Activated CD4-positive, alpha-beta T cell treated with anti-CD3 and anti-CD28 coated beads, Interleukin-2, amount 10 ng/mL, durations not matched to agents 24 days and 14 days (primary cell): Measurements from ENCODE around the gene FAM76A. TPM values are rescaled to one million over a fixed set of nuclear protein-coding genes. Genes with fewer than 3 reads are reported as not detected.

Source experiments
- DNase-seq: peaks from one replicate; pipeline ENCODE4 v3.0.0; 2022
- H3K27ac Mint-ChIP-seq: one replicate; pipeline ENCODE4 v1.8.0; 2022; ENCODE audit warnings: mild to moderate bottlenecking, mixed read lengths
- H3K27me3 Mint-ChIP-seq: one replicate; pipeline ENCODE4 v1.8.0; 2022; ENCODE audit warnings: mixed read lengths
- H3K36me3 Mint-ChIP-seq: one replicate; pipeline ENCODE4 v1.8.0; 2022; ENCODE audit warnings: low read depth, mild to moderate bottlenecking, mixed read lengths
- H3K4me1 Mint-ChIP-seq: one replicate; pipeline ENCODE4 v1.8.0; 2021; ENCODE audit warnings: mixed read lengths
- H3K4me3 Mint-ChIP-seq: one replicate; pipeline ENCODE4 v1.8.0; 2022; ENCODE audit warnings: mild to moderate bottlenecking, moderate library complexity, mixed read lengths
- H3K9me3 Mint-ChIP-seq: one replicate; pipeline ENCODE4 v1.8.0; 2021; ENCODE audit warnings: mixed read lengths
- intact Hi-C: fragments of 100-400 bp; cut with micrococcal nuclease; formaldehyde crosslinking; loops from one replicate; pipeline ENCODE4 v1.15.1; 2023
- total RNA-seq: library from RNA; stranded (reverse); gene quantifications from 2 replicates; pipeline ENCODE4 v1.2.3, GENCODE V29; 2022

The FAM76A gene
- total RNA-seq, 1 donor from 2014 or later = 13.8 TPM

DNA sequence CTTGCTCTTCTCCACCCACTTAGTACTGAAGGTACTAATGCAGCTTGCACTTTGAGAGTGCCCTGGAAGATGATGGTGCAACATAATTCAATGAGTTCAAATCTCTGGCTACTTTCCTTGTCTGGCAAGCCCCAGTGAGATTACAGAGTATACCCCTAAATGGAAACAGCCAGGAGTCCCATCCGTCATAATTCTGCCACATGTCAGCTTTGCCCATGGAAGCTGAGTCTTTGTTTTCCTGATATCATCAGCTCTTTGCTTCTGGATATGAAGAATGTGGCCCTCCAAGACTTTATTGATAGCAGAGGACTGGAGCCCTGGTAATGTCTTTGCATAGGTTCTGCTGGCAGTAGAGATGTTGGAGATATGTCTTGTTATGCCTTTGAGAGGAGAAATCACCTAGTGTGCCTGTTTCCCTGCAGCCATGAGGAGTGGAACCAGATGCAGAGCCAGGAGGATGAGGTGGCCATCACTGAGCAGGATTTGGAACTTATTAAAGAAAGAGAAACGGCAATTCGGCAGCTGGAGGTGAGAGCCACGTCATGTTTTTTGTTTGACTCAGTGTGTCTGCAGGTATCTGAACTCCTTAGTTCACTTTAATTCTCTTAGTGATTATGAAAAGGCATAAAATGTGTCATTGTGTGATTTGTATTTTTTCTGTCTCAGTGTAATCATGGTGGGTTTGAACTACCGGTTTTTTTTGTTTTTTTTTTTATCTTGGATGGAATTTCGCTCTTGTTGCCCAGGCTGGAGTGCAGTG is 86.2 kb downstream of the FAM76A start:
- Mint-ChIP-seq H3K36me3 (peaks cover 34% of the 10 kb centered on the region), H3K27me3 (no peaks in the 10 kb centered on the region), H3K4me3 (no peak overlapping the region), H3K4me1 (no peaks in the 10 kb centered on the region), H3K27ac (no peak overlapping the region), H3K9me3 (no peaks in the 10 kb centered on the region)
- no peak for DNase-seq
- intact Hi-C loops = no loop called here

Other genes with a start within 250 kb of the FAM76A start
- 109 TPM in 2 replicates for gene WASF2, start 235.8 kb upstream of the FAM76A start, total RNA-seq
- 33.9 and 34.7 TPM in 2 replicates for gene AHDC1, start 121.8 kb upstream of the FAM76A start, total RNA-seq
- gene FGR, start 90.8 kb upstream of the FAM76A start, total RNA-seq = 0.19 and 0.21 TPM in 2 replicates
- 53.2 and 55.5 TPM in 2 replicates for gene IFI6, start 53.8 kb upstream of the FAM76A start, total RNA-seq
- 28.5 and 28.8 TPM in 2 replicates for gene STX12, start 47.3 kb downstream of the FAM76A start, total RNA-seq
- gene PPP1R8, start 104.8 kb downstream of the FAM76A start, total RNA-seq = 80.3 TPM in 2 replicates
- gene THEMIS2, start 146.6 kb downstream of the FAM76A start, total RNA-seq = 24.5 and 27.7 TPM in 2 replicates
- 87.7 and 92.7 TPM in 2 replicates for gene RPA2, start 188.6 kb downstream of the FAM76A start, total RNA-seq
- 0.30 and 0.43 TPM in 2 replicates for gene SMPDL3B, start 209.0 kb downstream of the FAM76A start, total RNA-seq
- 4.1 and 7.0 TPM in 2 replicates for gene XKR8, start 234.0 kb downstream of the FAM76A start, total RNA-seq